Keratinocyte (primary cell): ENCODE results near the gene CHMP3. TPM values are rescaled to one million over a fixed set of nuclear protein-coding genes. Genes with fewer than 3 reads are reported as not detected.
A peak's percentile ranks its signal among the peaks of the same experiment; 100 is the strongest.

Experiments
- DNase-seq: peaks from one replicate; pipeline ENCODE4 v3.0.0-alpha.2; 2011; ENCODE audit warnings: low read depth, missing footprints, low spot score
- FAIRE-seq: peaks from 2 replicates; lab custom pipeline; 2011; peaks lifted over from hg19 to GRCh38; lab: Jason Lieb, UNC
- H2AFZ ChIP-seq: 2 replicates; pipeline ENCODE4 v1.6.0; 2012; ENCODE audit warnings: low read length, control low read depth, inconsistent platforms; ENCODE audit not compliant: control insufficient read depth
- H3K27ac ChIP-seq: 2 replicates; pipeline ENCODE4 v1.5.1; 2011; ENCODE audit warnings: low read length; ENCODE audit not compliant: control insufficient read depth, insufficient read depth
- H3K27me3 ChIP-seq: 3 replicates; pipeline ENCODE4 v1.6.0; 2011; ENCODE audit warnings: low read length; ENCODE audit not compliant: control insufficient read depth, insufficient read depth; ENCODE audit errors: extremely low read depth
- H3K36me3 ChIP-seq, 2 experiments: 2 replicates in 1 of 2; 3 replicates in 1 of 2; pipeline ENCODE4 v1.5.1; 2011; ENCODE audit warnings: low read length in 2 of 2, mild to moderate bottlenecking in 1 of 2; ENCODE audit not compliant: control insufficient read depth in 2 of 2, insufficient read depth in 2 of 2; ENCODE audit errors: extremely low read depth in 1 of 2
- H3K4me1 ChIP-seq: 3 replicates; pipeline ENCODE4 v1.5.1; 2011; ENCODE audit warnings: low read length; ENCODE audit not compliant: control insufficient read depth, insufficient read depth; ENCODE audit errors: extremely low read depth
- H3K4me2 ChIP-seq: 3 replicates; pipeline ENCODE4 v1.6.0; 2011; ENCODE audit warnings: low read depth, low read length; ENCODE audit not compliant: control insufficient read depth, insufficient read depth; ENCODE audit errors: extremely low read depth
- H3K4me3 ChIP-seq, 3 experiments: fragments of 200-600 bp in 1 of 3; sonication (generic) in 1 of 3; 2 replicates in 2 of 3; 3 replicates in 1 of 3; pipeline ENCODE4 v1.5.1; 2011 to 2016; ENCODE audit warnings: low read length in 3 of 3, mild to moderate bottlenecking in 3 of 3, control low read depth in 2 of 3, inconsistent platforms in 1 of 3, low read depth in 1 of 3, mixed read lengths in 1 of 3, mixed run types in 1 of 3, moderate library complexity in 1 of 3; ENCODE audit not compliant: control insufficient read depth in 2 of 3, insufficient read depth in 2 of 3; ENCODE audit errors: extremely low read depth in 1 of 3
- H3K79me2 ChIP-seq: 2 replicates; pipeline ENCODE4 v1.6.0; 2012; ENCODE audit warnings: low read length; ENCODE audit not compliant: control insufficient read depth, insufficient read depth
- H3K9ac ChIP-seq: 3 replicates; pipeline ENCODE4 v1.6.0; 2011; ENCODE audit warnings: low read length; ENCODE audit not compliant: control insufficient read depth, insufficient read depth; ENCODE audit errors: extremely low read depth
- H3K9me1 ChIP-seq: 3 replicates; pipeline ENCODE4 v1.6.0; 2011; ENCODE audit warnings: low read length; ENCODE audit not compliant: control insufficient read depth, insufficient read depth; ENCODE audit errors: extremely low read depth
- H3K9me3 ChIP-seq: 2 replicates; pipeline ENCODE4 v1.5.1; 2012; ENCODE audit warnings: low read depth, low read length; ENCODE audit not compliant: control insufficient read depth
- H4K20me1 ChIP-seq: 3 replicates; pipeline ENCODE4 v1.6.0; 2011; ENCODE audit warnings: low read length; ENCODE audit not compliant: control insufficient read depth, insufficient read depth; ENCODE audit errors: extremely low read depth
- EZH2 ChIP-seq: IDR thresholded peaks from one replicate; pipeline ENCODE4 v1.6.1; 2012; ENCODE audit warnings: inconsistent platforms, mild to moderate bottlenecking, low read length, moderate library complexity
- dilution Hi-C: fragments of 300-500 bp; cut with MboI; formaldehyde crosslinking; loops from one replicate; pipeline ENCODE4 v1.7.0; 2020; ENCODE audit warnings: low sequenced_read_pairs; ENCODE audit not compliant: extremely low pct_ligation_motif_present
- polyA plus RNA-seq, 5 experiments: library from polyadenylated mRNA; depleted of rRNA in 3 of 5; stranded (reverse) in 3 of 5; stranded (forward) in 1 of 5; unstranded in 1 of 5; fragments of >200 nt; gene quantifications; 1 replicate in 1 of 5; 2 replicates in 3 of 5; 3 replicates in 1 of 5; pipeline versions ENCODE4 v1.2.1 to v1.2.3, GENCODE V29; 2011 to 2012; ENCODE audit warnings: missing spikeins in 2 of 5, low read depth in 1 of 5, low replicate concordance in 1 of 5
- TF ChIP-seq, protein P1 (sequence below), 3 experiments: IDR thresholded peaks in 1 of 3; conservative IDR thresholded peaks in 1 of 3; optimal IDR thresholded peaks in 1 of 3; 2 replicates in 2 of 3; 3 replicates in 1 of 3; pipeline versions ENCODE3 to v1.5.1; 2011; ENCODE audit warnings: low read length in 3 of 3, mild to moderate bottlenecking in 3 of 3, moderate library complexity in 2 of 3, control low read depth in 1 of 3, inconsistent platforms in 1 of 3; ENCODE audit not compliant: insufficient read depth in 2 of 3; ENCODE audit errors: extremely low read depth in 1 of 3

CHMP3 gene
- polyA plus RNA-seq, 1 donor (not counting 4 experiments of a cell fraction or from before 2014, with no cell fraction given) = 162 TPM

DNA sequence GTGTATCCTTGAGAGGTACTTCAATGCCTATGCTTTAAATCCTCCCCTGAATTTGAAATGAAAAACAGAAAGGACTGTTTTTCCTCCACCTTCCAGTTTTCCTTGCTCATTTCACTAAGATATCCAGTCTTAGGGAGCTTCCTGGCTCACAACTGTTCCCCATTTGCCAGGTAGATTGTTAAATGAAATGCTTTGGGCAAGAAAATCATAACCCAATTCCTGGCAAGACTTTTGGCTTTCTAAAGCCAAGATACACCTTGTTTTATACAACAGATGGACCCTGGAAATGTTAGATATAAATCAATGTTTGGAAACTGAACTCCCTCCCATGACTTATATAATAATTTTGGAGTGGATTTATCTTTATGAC is 3.6 kb upstream of the CHMP3 start:
- Histone ChIP-seq H3K4me1 (peaks cover 11% of the 10 kb centered on the region), H3K79me2 (peaks cover 9% of the 10 kb centered on the region), H3K27ac (no peak overlapping the region), H3K9ac (no peak overlapping the region), H3K4me3 (no peak overlapping the region), H4K20me1 (no peaks in the 10 kb centered on the region), H3K36me3 (no peaks in the 10 kb centered on the region), H3K4me2 (no peak overlapping the region), H3K27me3 (no peaks in the 10 kb centered on the region), H3K9me3 (peaks cover 2% of the 10 kb centered on the region), H2AFZ (no peak overlapping the region), H3K9me1 (no peaks in the 10 kb centered on the region)
- dilution Hi-C loops = no loop called here
- TF ChIP-seq, protein P1, sequence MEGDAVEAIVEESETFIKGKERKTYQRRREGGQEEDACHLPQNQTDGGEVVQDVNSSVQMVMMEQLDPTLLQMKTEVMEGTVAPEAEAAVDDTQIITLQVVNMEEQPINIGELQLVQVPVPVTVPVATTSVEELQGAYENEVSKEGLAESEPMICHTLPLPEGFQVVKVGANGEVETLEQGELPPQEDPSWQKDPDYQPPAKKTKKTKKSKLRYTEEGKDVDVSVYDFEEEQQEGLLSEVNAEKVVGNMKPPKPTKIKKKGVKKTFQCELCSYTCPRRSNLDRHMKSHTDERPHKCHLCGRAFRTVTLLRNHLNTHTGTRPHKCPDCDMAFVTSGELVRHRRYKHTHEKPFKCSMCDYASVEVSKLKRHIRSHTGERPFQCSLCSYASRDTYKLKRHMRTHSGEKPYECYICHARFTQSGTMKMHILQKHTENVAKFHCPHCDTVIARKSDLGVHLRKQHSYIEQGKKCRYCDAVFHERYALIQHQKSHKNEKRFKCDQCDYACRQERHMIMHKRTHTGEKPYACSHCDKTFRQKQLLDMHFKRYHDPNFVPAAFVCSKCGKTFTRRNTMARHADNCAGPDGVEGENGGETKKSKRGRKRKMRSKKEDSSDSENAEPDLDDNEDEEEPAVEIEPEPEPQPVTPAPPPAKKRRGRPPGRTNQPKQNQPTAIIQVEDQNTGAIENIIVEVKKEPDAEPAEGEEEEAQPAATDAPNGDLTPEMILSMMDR (optimal IDR thresholded peaks at IDR 0.05 in 1 of 3, IDR thresholded peaks at IDR 0.05 in 1 of 3, conservative IDR thresholded peaks at IDR 0.05 in 1 of 3; ENCODE audit: extremely low read depth in 1 of 3, insufficient read depth in 2 of 3, low read length in 3 of 3) = no peak
- no peak for TF ChIP-seq EZH2
- DNase-seq (no peak), FAIRE-seq (no peak)

DNA sequence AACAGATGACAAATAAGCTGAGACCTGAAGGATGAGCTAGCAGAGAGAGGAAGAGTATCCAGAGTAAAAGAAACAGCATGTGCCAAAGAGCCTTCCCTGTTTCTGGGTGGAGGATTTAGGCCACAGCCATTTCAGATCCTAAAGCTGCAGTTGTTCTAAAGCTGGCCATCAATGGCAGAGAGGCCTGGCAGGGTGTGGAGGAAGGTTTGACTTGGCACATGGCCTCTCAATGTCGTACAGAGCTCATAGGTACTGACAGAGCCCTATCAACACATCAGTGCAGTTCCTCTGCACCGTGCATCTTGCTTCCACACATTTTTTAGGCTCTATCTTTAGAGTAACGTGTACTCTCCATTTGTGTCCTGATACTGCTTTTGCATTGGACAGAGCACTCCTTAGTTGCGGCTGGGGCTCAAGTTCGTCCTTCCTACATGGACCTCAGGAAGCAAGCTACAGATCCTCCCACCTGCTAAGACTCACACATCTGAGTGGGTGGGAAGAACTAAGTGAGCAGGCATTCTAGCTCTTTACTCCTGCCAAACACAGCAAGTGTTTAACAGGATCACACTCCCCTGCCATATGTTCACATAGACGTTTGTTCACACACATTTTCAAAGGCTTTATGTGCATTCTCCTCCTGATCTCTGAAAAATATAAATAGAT is 3.0 kb upstream of the CHMP3 start:
- Histone ChIP-seq H3K27me3 (no peaks in the 10 kb centered on the region), H3K36me3 (no peaks in the 10 kb centered on the region), H3K9me3 (peaks cover 2% of the 10 kb centered on the region), H4K20me1 (no peaks in the 10 kb centered on the region), H3K4me3 (no peak overlapping the region), H3K4me2 (no peak overlapping the region), H3K27ac (no peak overlapping the region), H3K9me1 (no peaks in the 10 kb centered on the region), H3K9ac (no peak overlapping the region), H3K79me2 (peaks cover 15% of the 10 kb centered on the region), H3K4me1 (peaks cover 14% of the 10 kb centered on the region), H2AFZ (peak overlapping the region; percentile 55)
- dilution Hi-C loops = no loop called here
- DNase-seq = no peak
- FAIRE-seq = no peak
- TF ChIP-seq, protein P1 (optimal IDR thresholded peaks at IDR 0.05 in 1 of 3, IDR thresholded peaks at IDR 0.05 in 1 of 3, conservative IDR thresholded peaks at IDR 0.05 in 1 of 3; ENCODE audit: extremely low read depth in 1 of 3, insufficient read depth in 2 of 3, low read length in 3 of 3) = no peak
- no peak for TF ChIP-seq EZH2
